Thoracic aorta (tissue), 2 donors: Measurements from ENCODE around the gene STPG3. TPM values are rescaled to one million over a fixed set of nuclear protein-coding genes. Genes with fewer than 3 reads are reported as not detected.

Experiments
- ATAC-seq: fragments of 150-250 bp; one replicate; pipeline ENCODE4 v1.8.0; 2017; ENCODE audit warnings: low read depth; ENCODE audit not compliant: insufficient number of reproducible peaks, low FRiP score
- DNase-seq: peaks from one replicate; pipeline ENCODE4 v3.0.0-alpha.2; 2020; ENCODE audit warnings: low spot score
- H3K27ac ChIP-seq, 2 donors: fragments of 200-600 bp; sonication (generic); 1 replicate in 1 of 2; 2 replicates in 1 of 2; pipeline ENCODE4 v1.5.1; 2016; ENCODE audit warnings: mild to moderate bottlenecking in 2 of 2, moderate library complexity in 2 of 2
- H3K27me3 ChIP-seq: fragments of 200-600 bp; sonication (generic); replicated peaks from 2 replicates; pipeline ENCODE4 v1.6.0; 2016; ENCODE audit warnings: mild to moderate bottlenecking; ENCODE audit not compliant: insufficient read depth
- H3K36me3 ChIP-seq: fragments of 200-600 bp; sonication (generic); one replicate; pipeline ENCODE4 v1.5.1; 2016
- H3K4me1 ChIP-seq, 2 donors: fragments of 200-600 bp; sonication (generic); 1 replicate in 1 of 2; 2 replicates in 1 of 2; pipeline versions ENCODE4 v1.5.1 to v1.6.0; 2016; ENCODE audit warnings: low read depth in 2 of 2, mild to moderate bottlenecking in 1 of 2; ENCODE audit not compliant: control insufficient read depth in 1 of 2
- H3K4me3 ChIP-seq: fragments of 200-600 bp; sonication (generic); 2 replicates; pipeline ENCODE4 v1.5.1; 2016; ENCODE audit warnings: mild to moderate bottlenecking
- H3K9me3 ChIP-seq: fragments of 200-600 bp; sonication (generic); 2 replicates; pipeline ENCODE4 v1.5.1; 2016
- total RNA-seq, 2 donors: library from RNA; depleted of rRNA; stranded (reverse); fragments of >200 nt; gene quantifications; one replicate each; pipeline versions ENCODE4 v1.1.0 to v1.2.3, GENCODE V29; 2016
- TF ChIP-seq, protein P1 (sequence below): fragments of 200-600 bp; sonication (generic); IDR thresholded peaks from one replicate; pipeline ENCODE4 v1.5.1; 2019; ENCODE audit warnings: antibody characterized with exemption

STPG3 gene
- total RNA-seq, 2 donors from 2014 or later: not detected

DNA sequence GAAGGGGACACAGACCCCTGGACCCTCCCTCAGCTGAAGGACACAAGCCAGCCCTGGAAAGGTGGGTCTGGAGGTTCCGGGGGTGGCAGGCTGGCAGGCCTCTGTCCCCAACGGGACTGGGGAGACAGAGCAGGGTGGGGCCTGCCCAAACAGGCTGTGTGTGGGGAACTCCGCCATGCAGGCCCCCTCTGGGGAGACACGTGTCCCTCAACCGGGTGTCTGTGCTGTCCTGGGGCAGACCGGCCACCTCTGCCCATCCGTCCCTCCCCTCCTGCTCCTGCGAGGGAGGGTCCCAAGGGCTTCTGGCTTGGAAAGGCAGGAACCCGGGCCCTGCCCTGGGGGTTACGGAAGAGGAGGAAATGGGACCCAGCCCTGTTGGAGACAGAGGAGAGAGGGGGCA lies 19.0 kb upstream of the STPG3 start:
- Histone ChIP-seq H3K9me3 (no peaks in the 10 kb centered on the region), H3K4me1 (peaks cover 3 to 12% of the 10 kb centered on the region in 2 donors), H3K4me3 (no peak overlapping the region), H3K27ac (no peak overlapping the region), H3K27me3 (no peaks in the 10 kb centered on the region), H3K36me3 (no peaks in the 10 kb centered on the region)
- DNase-seq (no peak), ATAC-seq (no peak)
- TF ChIP-seq, protein P1, sequence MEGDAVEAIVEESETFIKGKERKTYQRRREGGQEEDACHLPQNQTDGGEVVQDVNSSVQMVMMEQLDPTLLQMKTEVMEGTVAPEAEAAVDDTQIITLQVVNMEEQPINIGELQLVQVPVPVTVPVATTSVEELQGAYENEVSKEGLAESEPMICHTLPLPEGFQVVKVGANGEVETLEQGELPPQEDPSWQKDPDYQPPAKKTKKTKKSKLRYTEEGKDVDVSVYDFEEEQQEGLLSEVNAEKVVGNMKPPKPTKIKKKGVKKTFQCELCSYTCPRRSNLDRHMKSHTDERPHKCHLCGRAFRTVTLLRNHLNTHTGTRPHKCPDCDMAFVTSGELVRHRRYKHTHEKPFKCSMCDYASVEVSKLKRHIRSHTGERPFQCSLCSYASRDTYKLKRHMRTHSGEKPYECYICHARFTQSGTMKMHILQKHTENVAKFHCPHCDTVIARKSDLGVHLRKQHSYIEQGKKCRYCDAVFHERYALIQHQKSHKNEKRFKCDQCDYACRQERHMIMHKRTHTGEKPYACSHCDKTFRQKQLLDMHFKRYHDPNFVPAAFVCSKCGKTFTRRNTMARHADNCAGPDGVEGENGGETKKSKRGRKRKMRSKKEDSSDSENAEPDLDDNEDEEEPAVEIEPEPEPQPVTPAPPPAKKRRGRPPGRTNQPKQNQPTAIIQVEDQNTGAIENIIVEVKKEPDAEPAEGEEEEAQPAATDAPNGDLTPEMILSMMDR: no peak

DNA sequence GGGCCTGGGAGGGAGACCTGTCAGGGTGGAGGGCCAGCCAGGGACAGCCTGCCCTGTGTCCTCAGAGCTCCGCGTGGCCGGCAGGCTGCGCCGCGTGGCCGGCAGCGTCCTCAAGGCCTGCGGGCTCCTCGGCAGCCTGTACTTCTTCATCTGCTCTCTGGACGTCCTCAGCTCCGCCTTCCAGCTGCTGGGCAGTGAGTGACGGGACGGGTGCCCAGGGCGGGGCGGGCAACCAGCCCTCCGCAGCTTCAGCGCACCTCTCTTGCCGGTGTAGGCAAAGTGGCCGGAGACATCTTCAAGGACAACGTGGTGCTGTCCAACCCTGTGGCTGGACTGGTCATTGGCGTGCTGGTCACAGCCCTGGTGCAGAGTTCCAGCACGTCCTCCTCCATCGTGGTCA lies 18.6 kb upstream of the STPG3 start:
- no peaks in the 10 kb centered on the region for H3K27me3 ChIP-seq
- peaks cover 3 to 12% of the 10 kb centered on the region in 2 donors for H3K4me1 ChIP-seq
- H3K27ac ChIP-seq: no peak overlapping the region
- H3K9me3 ChIP-seq: no peaks in the 10 kb centered on the region
- DNase-seq (no peak), ATAC-seq (no peak)
- no peak overlapping the region for H3K4me3 ChIP-seq
- H3K36me3 ChIP-seq: no peaks in the 10 kb centered on the region
- TF ChIP-seq, protein P1: no peak

DNA sequence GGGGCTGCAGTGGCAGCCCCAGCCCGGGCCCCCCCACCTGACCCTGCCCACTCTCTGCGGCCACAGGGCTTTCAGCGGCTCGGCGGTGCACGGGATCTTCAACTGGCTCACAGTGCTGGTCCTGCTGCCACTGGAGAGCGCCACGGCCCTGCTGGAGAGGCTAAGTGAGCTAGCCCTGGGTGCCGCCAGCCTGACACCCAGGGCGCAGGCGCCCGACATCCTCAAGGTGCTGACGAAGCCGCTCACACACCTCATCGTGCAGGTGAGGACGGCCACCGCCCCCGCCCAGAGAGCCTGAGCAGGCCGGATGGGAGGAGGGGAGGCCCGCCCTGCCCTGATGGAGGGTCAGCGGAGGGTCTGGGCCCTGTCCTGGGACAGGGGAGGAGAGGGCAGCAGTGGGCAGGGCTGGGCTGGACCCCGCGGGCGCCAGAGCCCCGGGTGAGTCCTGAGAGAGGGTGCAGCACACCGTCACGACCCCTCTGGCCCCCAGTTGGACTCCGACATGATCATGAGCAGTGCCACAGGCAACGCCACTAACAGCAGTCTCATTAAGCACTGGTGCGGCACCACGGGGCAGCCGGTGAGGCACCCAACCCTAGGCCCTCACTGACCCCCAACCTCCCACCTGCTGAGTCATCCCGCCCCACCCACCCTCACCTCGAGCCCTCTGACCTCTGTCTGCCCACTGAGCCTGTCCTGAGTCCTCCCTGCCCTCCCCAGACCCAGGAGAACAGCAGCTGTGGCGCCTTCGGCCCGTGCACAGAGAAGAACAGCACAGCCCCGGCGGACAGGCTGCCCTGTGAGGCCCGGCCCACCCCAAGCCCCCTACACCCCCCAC lies 17.7 kb upstream of the STPG3 start:
- ATAC-seq: no peak
- H3K27me3 ChIP-seq: no peaks in the 10 kb centered on the region
- no peak for DNase-seq
- TF ChIP-seq, protein P1: no peak
- no peaks in the 10 kb centered on the region for H3K9me3 ChIP-seq
- no peaks in the 10 kb centered on the region for H3K36me3 ChIP-seq
- H3K4me3 ChIP-seq: no peak overlapping the region
- peaks cover 3 to 12% of the 10 kb centered on the region in 2 donors for H3K4me1 ChIP-seq
- no peak overlapping the region for H3K27ac ChIP-seq

DNA sequence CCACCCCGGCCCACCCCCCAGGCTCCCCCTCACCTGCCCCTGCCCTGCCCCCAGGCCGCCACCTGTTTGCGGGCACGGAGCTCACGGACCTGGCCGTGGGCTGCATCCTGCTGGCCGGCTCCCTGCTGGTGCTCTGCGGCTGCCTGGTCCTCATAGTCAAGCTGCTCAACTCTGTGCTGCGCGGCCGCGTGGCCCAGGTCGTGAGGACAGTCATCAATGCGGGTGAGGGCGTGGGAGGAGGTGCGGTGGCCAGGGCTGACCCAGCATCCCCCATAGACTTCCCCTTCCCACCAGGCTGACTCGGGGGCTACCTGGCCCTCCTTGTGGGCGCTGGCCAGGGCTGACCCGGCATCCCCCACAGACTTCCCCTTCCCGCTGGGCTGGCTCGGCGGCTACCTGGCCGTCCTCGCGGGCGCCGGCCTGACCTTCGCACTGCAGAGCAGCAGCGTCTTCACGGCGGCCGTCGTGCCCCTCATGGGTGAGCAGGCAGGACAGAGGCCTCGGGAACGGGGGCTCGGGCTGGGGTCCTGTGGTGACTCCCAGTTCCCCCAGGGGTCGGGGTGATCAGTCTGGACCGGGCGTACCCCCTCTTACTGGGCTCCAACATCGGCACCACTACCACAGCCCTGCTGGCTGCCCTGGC lies 16.9 kb upstream of the STPG3 start:
- TF ChIP-seq, protein P1: no peak
- ATAC-seq: no peak
- Histone ChIP-seq H3K36me3 (no peaks in the 10 kb centered on the region), H3K9me3 (no peaks in the 10 kb centered on the region), H3K27me3 (no peaks in the 10 kb centered on the region), H3K27ac (no peak overlapping the region), H3K4me3 (no peak overlapping the region), H3K4me1 (peaks cover 3 to 20% of the 10 kb centered on the region in 2 donors)
- DNase-seq: no peak

DNA sequence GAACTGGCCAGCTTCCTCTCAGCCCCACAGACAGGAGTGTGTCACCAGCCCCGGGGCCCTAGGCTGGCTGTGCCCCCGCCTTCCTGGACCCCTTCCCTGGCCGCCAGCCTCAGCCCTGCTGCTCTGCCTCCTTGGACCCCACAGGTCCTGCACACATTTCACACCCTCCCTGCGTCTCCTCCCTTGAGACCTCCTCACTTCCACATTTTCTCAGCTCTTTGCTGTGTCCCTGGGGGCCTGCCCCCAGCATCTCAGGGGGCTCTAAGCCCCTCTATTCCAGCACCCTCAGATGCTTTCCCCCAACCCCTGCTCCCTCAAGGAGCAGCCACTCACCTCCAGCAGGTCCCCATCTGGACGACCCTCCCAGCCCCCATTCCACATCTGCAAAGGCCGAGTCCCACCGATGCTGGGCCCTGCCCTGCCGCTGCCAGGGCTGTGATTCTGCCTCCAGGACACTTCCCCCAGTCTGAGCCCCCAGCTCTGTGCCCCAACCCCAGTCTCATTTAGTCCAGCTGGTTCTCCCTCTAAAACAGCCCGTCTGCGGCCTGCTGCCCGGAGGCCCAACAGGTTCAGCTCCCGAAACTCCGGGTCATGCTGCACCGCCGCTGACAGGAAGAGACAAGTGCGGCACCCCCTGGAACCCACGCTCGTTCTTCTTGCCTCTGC lies 16.2 kb upstream of the STPG3 start:
- no peaks in the 10 kb centered on the region for H3K9me3 ChIP-seq
- TF ChIP-seq, protein P1: no peak
- no peak overlapping the region for H3K27ac ChIP-seq
- DNase-seq: no peak
- no peak for ATAC-seq
- H3K27me3 ChIP-seq: no peaks in the 10 kb centered on the region
- no peak overlapping the region for H3K4me3 ChIP-seq
- H3K4me1 ChIP-seq: peaks cover 3 to 27% of the 10 kb centered on the region in 2 donors
- H3K36me3 ChIP-seq: no peaks in the 10 kb centered on the region
